CD4-positive, alpha-beta T cell (primary cell): Measurements from ENCODE around the gene TBC1D17. TPM values are rescaled to one million over a fixed set of nuclear protein-coding genes. Genes with fewer than 3 reads are reported as not detected.

ENCODE experiments used
- ATAC-seq: fragments of 200-7000 bp; cut with Tn5 transposase; one replicate; pipeline ENCODE4 v1.10.0; 2022; ENCODE audit warnings: mild to moderate bottlenecking; ENCODE audit not compliant: poor library complexity
- CTCF ChIA-PET: fragments of 350-600 bp; sonication (Branson Sonifier 250); formaldehyde crosslinking; loops from one replicate; lab custom pipeline; 2021; ENCODE audit warnings: antibody characterized with exemption, inconsistent platforms; lab: Charles Lee
- POLR2A ChIA-PET: fragments of 350-600 bp; sonication (Branson Sonifier 250); formaldehyde crosslinking; loops from one replicate; lab custom pipeline; 2021; ENCODE audit warnings: antibody characterized with exemption, inconsistent platforms; lab: Charles Lee
- DNase-seq, 14 experiments: peaks; one replicate each; pipeline ENCODE4 v3.0.0-alpha.2; 2013 to 2020; ENCODE audit warnings: mixed read lengths in 2 of 14
- H3K27ac ChIP-seq, 2 donors: one replicate each; pipeline versions ENCODE4 v1.5.1 to v1.7.0; 2013; ENCODE audit warnings: low read length in 2 of 2, low read depth in 1 of 2, mild to moderate bottlenecking in 1 of 2
- H3K27me3 ChIP-seq, 2 experiments: 1 replicate in 1 of 2; 2 replicates in 1 of 2; pipeline versions ENCODE4 v1.6.1 to v1.7.0; 2013; ENCODE audit warnings: low read length in 2 of 2, control low read depth in 1 of 2, mild to moderate bottlenecking in 1 of 2, moderate library complexity in 1 of 2; ENCODE audit not compliant: insufficient read depth in 2 of 2, control insufficient read depth in 1 of 2
- H3K36me3 ChIP-seq: one replicate; pipeline ENCODE4 v1.6.1; 2013; ENCODE audit warnings: low read length, control low read depth; ENCODE audit not compliant: insufficient read depth
- H3K4me1 ChIP-seq: one replicate; pipeline ENCODE4 v1.6.1; 2013; ENCODE audit warnings: low read length, control low read depth; ENCODE audit not compliant: insufficient read depth
- H3K4me3 ChIP-seq: one replicate; pipeline ENCODE4 v1.5.1; 2013; ENCODE audit warnings: mild to moderate bottlenecking, low read length, moderate library complexity
- H3K9me3 ChIP-seq, 2 experiments: 1 replicate in 1 of 2; 2 replicates in 1 of 2; pipeline versions ENCODE4 v1.6.1 to v1.7.0; 2013; ENCODE audit warnings: low read length in 2 of 2, mild to moderate bottlenecking in 2 of 2, control low read depth in 1 of 2, moderate library complexity in 1 of 2; ENCODE audit not compliant: control insufficient read depth in 1 of 2, insufficient read depth in 1 of 2
- H3K27ac Mint-ChIP-seq: one replicate; pipeline ENCODE4 v1.8.0; 2020; ENCODE audit warnings: mixed read lengths
- H3K27me3 Mint-ChIP-seq: one replicate; pipeline ENCODE4 v1.8.0; 2021; ENCODE audit warnings: mixed read lengths
- H3K36me3 Mint-ChIP-seq: one replicate; pipeline ENCODE4 v1.8.0; 2021; ENCODE audit warnings: low read depth, mixed read lengths
- H3K4me1 Mint-ChIP-seq: one replicate; pipeline ENCODE4 v1.8.0; 2021; ENCODE audit warnings: low read depth, mixed read lengths
- H3K4me3 Mint-ChIP-seq: one replicate; pipeline ENCODE4 v1.8.0; 2020; ENCODE audit warnings: mild to moderate bottlenecking, mixed read lengths
- H3K9me3 Mint-ChIP-seq: one replicate; pipeline ENCODE4 v1.8.0; 2020; ENCODE audit warnings: mixed read lengths
- intact Hi-C, 2 experiments: fragments of 100-400 bp; cut with DNase I in 1 of 2; cut with micrococcal nuclease in 1 of 2; formaldehyde crosslinking; loops; one replicate each; pipeline versions ENCODE4 v1.15.1 to v1.9.0; 2023 to 2025; cut with DNase I, micrococcal nuclease
- total RNA-seq, 174 experiments: library from RNA in 2 of 174; stranded (reverse) in 2 of 174; gene quantifications; one replicate each; pipeline ENCODE4 v1.2.3 and lab custom pipeline; 2021 to 2026
- TF ChIP-seq, protein P1 (sequence below): fragments of 200-600 bp; IDR thresholded peaks from one replicate; pipeline ENCODE4 v1.8.0; 2022; ENCODE audit warnings: antibody characterized with exemption, mild to moderate bottlenecking

Gene TBC1D17
- total RNA-seq, 2 experiments from 2014 or later = 35.5 to 35.8 TPM

DNA sequence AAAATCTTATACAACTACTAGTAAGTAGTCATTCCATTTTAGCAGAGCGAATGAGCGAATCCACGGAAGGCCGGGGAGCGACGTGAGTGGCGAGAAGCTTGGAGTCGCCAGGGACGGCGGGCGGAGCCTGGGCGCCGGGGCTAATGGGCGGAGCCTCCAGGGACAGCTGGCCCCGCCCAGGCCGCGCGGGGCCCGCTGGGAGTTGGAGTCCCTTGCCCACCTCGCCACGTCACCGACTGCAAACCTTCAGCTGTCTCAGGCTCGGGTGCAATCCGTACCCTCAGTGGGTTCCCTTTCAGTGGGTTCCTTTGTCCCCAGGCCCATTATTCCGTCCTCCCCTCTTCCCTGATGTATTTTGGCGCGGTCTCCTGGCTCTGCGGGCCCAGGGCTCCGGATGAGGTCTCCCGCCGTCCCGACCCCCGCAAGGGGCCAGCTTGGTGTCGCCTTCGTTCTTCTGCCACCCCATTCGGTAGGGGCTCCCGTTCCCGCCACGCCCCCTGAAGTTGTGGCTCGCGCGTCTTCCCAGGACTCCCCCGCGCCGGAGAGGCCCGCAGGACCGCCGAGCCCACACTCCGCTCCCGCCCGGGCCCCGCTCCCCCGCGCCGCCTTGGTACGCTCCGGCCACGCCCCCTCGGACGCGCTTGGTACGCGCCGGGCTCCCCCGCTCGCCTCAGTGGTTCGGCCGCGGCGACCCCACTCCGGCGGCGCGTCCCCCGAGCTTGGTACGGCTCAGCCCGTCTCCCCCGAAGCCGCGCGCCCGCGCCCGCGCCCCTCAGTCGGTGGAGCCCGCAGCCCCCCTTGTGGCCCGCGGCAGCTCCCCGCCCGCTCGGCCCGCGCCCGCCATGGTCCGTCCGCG lies 26.8 kb upstream of the TBC1D17 start, which contains the start of gene PTOV1:
TSS of gene PTOV1 (plus strand) at position 673 of the 856 bp plus-strand sequence.
- intact Hi-C loops = loop anchor here (1.0 to 5.0 kb wide), 5 partner anchors 17 to 33 kb away; partner anchors contain the start of genes MED25 (in 1 of the 2) and PNKP (in 1 of the 2)
- Mint-ChIP-seq H3K4me1 (peaks cover 35% of the 10 kb centered on the region), H3K9me3 (no peaks in the 10 kb centered on the region), H3K4me3 (peak within 1 kb of the TSS; percentile 98), H3K27me3 (no peaks in the 10 kb centered on the region), H3K27ac (peak within 1 kb of the TSS; percentile 94), H3K36me3 (peaks cover 23% of the 10 kb centered on the region)
- Histone ChIP-seq H3K27ac (peak within 1 kb of the TSS; percentile 94 to 95), H3K9me3 (peaks cover 0 to 3% of the 10 kb centered on the region in 2 experiments), H3K4me3 (peak within 1 kb of the TSS; percentile 84), H3K36me3 (peaks cover 5% of the 10 kb centered on the region), H3K4me1 (peaks cover 54% of the 10 kb centered on the region), H3K27me3 (no peaks in the 10 kb centered on the region)
- ChIA-PET CTCF (interaction anchor here (0.9 to 1.9 kb wide), 3 partner anchors 19 to 42 kb away, joined by 3 to 5 read pairs (median 4); partner anchors contain the start of gene FUZ), POLR2A (interaction anchor here (0.8 to 4.4 kb wide), 19 partner anchors 10 to 525 kb away, joined by 3 to 75 read pairs (median 5); partner anchors contain the start of genes AKT1S1, AP2A1, ATF5 and FUZ)
- peak; percentile 77 to 95 (median 84) for DNase-seq
- ATAC-seq = peak; percentile 87
- TF ChIP-seq, protein P1, sequence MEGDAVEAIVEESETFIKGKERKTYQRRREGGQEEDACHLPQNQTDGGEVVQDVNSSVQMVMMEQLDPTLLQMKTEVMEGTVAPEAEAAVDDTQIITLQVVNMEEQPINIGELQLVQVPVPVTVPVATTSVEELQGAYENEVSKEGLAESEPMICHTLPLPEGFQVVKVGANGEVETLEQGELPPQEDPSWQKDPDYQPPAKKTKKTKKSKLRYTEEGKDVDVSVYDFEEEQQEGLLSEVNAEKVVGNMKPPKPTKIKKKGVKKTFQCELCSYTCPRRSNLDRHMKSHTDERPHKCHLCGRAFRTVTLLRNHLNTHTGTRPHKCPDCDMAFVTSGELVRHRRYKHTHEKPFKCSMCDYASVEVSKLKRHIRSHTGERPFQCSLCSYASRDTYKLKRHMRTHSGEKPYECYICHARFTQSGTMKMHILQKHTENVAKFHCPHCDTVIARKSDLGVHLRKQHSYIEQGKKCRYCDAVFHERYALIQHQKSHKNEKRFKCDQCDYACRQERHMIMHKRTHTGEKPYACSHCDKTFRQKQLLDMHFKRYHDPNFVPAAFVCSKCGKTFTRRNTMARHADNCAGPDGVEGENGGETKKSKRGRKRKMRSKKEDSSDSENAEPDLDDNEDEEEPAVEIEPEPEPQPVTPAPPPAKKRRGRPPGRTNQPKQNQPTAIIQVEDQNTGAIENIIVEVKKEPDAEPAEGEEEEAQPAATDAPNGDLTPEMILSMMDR = no peak

DNA sequence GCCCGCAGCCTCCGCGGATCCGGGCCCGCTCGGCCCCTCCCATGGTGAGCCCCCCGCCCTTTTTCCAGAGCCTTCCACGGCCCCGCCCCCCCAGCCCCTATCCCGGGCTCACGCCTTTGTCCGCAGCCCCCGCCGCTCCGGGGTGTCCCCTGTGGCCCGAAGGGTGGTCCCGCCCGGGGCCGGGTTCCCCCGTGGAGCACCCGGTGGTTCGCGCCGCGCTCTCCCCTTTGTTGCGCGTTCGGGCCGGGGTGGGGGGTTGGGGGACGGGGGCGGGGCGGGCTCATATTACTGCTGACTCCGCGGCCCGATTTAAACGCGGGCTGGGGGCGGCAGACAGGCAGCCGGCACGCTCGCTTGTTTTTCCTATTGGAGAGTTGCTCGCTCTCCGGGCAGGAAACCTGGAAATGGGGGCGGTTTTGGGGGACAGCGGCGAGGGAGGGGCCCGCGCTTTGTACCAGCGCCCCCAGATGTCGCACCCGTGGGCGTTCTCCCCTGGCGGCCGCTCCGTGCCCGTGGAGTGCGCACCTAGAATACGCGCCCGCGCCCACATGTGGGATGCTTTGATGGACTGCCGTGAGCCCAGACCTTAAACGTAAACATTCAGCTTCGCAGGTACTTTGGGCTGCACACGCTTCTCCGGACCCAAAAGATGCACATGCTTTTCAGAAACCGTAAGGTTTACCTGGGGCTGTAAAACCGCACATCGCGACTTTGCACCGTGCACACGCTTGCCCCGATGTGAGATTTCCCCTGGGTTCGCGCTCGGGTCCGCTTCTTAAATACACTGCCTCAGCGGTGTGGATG lies 25.8 kb upstream of the TBC1D17 start:
- Mint-ChIP-seq H3K27me3 (no peaks in the 10 kb centered on the region), H3K4me3 (peak overlapping the region; percentile 96), H3K36me3 (peaks cover 26% of the 10 kb centered on the region), H3K4me1 (peaks cover 35% of the 10 kb centered on the region), H3K27ac (peak overlapping the region; percentile 92), H3K9me3 (no peaks in the 10 kb centered on the region)
- H3K9me3 ChIP-seq = peaks cover 0 to 3% of the 10 kb centered on the region in 2 experiments
- H3K27me3 ChIP-seq = no peaks in the 10 kb centered on the region
- H3K36me3 ChIP-seq = peaks cover 8% of the 10 kb centered on the region
- CTCF ChIA-PET = interaction anchor here (1.9 kb wide), 1 partner anchor 18 kb away, joined by 4 read pairs; no protein-coding TSS in a partner anchor
- ATAC-seq = peak; percentile 30
- TF ChIP-seq, protein P1 = no peak
- DNase-seq = peak in 12 of 14 experiments; percentile 19 to 67 (median 30)
- peaks cover 54% of the 10 kb centered on the region for H3K4me1 ChIP-seq
- H3K4me3 ChIP-seq = peak overlapping the region; percentile 63
- intact Hi-C loops = loop anchor here (1.0 to 5.0 kb wide), 4 partner anchors 16 to 34 kb away; partner anchors contain the start of genes MED25 (in 1 of the 2) and PNKP (in 1 of the 2)
- no peak overlapping the region for H3K27ac ChIP-seq
- POLR2A ChIA-PET = interaction anchor here (0.7 to 4.4 kb wide), 11 partner anchors 12 to 356 kb away, joined by 3 to 75 read pairs (median 8); partner anchors contain the start of genes AKT1S1, AP2A1, ATF5 and FUZ
